ENCODE data around the gene PRKCSH.
"Not testable (repeated sequence)": the region's sequence is repeated elsewhere in the genome, so short reads cannot be mapped to it uniquely, and the experiment has no call there.

Gene PRKCSH

DNA sequence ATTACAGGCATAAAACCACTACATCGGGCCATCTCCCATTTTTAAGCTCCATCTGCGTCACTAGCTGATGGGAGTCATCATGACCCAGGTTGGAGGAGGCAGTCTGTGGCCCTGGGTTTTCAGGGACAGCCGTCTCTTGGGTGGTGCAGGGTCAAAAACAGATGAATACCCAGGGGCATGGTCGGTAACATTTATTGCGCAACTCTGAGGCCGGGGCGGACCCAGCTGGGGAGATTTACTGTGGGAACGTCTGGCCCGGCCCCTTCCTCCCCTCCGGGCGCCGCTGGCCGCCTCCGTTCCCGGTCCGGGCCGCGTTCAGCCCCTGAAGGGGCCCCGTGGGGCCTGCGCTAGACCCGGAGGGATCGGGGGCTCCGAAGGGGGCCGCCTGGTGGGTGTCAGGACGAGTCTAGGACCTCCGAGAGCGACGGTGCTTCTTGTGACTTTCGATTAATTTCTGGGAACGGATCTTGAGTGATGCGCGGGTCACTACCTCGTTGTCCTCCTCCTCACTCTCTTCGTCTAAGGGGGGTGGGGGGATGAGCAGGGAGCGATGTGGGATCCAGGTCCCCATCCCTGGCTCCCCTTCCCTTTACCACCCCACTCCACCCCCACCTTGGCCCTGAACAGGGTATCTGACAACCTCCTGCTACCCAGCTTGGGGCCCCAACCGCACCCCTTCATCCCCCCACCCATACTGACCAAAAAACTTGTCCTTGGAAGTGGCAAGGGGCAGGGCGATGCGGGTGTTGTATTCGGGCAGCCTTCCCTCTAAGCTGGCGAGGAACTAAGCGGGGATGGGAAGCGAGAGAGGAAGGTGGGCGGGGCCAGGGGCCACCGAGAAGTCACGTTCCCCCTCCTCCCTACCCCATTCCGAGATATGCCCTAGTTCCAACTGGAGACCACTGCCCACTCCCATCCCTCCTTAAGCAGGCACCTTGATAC lies 14.7 kb upstream of the PRKCSH start:
- DNase-seq: no peak

DNA sequence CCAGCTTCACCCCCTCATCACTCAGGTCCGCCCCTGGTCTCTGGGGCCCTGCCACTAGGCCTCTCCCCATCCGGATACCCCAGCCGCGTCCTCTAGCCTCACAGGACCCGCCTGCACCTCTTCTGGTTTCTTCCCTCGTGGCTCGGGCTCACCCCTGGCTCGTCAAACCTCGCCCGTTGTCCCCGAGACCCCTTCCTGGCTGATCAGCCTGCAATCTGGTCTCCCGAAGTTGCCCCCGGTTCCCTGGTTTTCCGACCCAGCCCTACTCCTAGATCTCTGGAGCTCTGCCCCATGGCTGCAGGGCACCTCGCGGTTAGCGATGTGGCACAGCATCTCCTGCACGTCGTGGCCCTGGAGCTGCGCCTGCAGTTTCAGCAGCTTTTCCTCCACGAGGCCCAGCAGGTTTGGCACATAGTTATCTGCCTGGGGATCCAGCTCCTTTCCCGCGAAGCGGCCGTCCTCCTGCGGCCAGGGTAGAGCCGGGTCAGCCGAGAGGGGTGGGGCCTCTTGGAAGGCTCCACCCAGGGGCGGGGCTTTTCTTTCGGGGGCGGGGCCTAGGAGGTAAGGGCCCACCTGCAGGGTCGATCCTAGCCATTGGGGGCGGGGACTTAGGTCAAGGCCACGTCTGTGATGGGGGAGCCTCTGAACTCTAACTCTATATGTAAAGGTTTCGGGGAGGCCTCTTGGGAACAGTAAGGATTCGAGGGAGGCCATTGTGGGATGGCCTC lies 13.9 kb upstream of the PRKCSH start:
- DNase-seq: no peak

DNA sequence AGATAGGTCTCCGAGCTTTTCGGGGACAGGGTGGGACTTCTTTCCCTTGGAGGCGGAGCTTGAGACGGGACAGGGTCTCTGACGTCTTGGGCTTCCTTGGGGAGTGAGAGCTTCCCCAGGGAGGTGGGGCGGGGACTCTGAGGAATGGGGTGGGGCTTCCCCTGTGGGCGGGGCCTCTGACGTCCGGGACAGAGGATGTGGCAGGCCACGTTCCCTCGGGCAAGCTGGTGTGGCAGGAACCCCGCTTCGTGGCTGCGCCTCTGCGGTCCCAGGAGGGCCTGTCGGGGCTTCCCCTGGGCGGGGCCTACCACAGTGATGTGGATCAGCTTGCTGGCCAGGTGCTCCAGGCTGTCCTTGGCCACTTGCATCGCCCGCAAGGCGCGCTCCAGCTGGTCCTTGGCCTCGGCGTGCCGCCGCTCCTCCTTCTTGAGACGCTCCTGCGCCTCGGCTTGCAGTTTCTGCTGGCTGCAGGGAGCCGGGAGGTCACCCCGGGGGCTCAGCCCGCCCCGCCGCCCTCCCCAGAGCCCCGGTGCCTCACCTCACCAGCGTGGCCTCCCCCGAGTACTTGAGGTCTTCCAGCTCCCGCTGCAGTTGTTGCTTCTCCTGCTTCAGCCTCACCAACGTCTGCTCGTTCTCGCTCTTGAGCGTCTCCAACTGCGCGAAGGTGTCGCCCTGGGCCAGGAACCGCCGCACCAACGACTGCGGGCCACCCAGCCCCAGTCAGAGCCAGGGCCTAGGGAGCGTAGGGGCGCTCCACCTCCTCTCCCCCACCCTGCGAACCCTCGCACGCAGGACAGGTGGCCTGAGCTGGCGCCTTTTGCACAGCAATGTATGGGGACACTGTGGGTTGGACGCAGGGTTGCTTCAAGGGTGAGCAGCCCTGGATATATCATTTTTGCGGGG lies 13.0 kb upstream of the PRKCSH start:
- peak; percentile 56 for DNase-seq

DNA sequence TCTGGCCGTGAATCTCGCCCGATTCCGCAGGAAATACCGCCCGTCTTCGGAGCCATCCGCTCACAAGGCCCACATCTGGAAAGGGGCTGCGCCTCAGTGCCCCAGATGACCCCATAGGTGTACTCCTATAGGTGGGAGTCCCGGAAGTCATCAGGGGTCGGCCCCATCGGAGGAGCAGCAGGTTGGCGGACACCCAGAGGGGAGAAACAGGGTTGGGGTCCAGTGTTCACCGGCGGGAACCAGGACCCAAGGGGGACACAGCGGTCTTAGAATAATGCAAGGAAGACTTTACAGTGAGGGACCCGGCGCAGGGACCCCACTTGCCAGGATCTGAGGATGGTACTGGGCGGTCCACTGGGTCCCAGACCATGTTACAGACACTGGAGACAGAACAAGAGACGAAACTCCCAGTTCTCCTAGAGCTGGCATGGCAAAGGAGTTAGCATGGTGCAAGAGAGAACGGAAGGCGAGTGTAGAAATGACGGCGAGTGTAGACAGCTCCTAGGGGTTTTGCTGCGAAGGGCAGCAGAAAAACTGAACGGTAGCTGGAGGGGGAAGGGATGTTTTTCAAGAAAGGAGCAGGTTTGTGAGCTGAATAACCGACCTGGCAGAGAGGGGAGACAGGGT lies 12.2 kb upstream of the PRKCSH start:
- no peak for DNase-seq

DNA sequence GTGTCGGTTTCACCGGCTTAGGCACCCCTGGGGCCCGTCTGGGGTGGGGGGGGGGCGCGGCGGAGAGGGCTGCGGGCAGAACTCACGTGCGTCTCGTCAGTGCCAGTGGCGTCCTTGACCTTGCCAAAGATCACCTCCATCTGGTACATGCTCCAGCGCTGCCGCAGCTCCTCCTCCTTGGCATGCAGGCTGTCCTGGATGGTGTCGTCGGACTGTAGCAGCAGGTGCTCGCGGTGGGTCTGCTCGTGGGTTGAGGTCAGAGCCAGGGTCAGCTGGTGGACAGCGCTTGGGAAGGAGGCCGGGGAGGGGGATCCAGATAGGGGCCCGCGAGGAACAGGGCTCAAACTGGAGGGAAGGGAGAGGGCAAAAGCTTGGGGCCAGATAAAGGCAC lies 11.6 kb upstream of the PRKCSH start:
- no peak for DNase-seq

DNA sequence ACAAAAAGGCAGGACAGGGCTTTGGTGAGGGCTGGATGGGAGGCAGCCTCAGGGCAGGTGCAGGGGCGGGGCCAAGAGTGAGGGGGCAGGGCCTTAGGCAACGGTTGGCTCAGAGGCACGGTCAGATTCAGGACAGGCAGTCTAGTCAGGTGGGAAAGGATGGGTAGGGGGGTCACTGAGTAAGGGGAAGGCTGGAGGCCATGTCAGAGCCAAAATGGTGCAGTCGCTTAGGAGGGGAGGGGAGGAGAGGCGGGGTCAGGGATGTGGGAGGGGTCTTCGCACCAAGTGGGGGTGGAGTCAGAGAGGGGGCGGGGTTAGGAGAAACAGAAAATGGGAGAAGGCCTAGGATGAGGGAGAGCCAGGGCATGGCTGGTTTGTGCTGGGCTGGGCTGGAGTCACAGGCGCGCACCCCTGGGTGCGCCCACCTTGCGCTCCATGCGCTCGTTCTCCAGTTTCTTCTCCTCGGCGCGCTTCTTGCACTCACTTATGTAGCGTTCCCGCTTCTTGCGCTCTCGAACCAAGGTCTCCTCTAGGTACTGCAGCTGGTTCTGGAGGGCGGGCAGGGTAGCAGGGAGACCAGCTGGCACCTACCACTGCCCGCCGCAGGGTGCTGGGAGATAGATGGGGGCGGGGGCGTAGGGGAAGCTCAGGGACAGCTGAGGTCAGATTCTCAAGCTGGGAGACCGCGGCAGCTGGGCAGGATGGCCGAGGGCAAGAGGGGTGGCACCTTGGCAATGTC lies 9.5 kb upstream of the PRKCSH start:
- DNase-seq: no peak

DNA sequence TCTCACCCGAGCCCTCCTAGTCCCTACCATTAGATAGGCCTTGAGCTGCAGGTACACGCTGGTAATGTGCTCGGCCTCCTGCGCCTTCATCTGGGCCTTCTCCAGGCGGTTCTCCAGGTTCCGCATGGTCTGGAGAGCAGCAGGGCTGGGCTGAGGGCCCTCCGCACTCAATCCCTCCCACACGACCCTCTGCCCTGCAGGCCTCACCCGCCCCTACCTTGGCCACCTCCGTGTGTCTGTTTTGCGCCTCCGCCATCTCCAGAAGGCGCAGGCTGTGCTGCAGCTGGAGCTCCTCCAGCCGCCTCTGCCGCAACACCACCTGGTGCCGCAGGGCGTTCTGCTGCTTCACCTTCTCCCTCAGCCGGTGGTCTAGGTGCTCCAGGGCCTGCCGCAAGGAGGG lies 8.8 kb upstream of the PRKCSH start:
- DNase-seq: no peak

DNA sequence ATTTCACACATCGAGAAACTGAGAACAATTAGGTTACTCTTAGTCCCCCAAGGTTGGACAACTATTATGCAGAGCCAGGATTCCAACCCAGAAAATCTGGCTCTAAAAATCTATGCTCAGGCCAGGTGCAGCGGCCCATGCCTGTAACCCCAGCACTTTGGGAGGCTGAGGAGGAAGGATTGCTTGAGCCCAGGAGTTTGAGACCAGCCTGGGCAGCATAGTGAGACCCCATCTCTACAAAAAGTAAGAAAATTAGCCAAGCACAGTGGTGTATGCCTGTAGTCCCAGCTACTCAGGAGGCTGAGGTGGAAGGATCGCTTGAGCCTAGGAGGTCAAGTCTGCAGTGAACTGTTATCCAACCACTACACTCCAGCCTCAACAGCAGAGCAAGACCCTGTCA lies 1.9 kb upstream of the PRKCSH start:
- not testable (repeated sequence) for DNase-seq

DNA sequence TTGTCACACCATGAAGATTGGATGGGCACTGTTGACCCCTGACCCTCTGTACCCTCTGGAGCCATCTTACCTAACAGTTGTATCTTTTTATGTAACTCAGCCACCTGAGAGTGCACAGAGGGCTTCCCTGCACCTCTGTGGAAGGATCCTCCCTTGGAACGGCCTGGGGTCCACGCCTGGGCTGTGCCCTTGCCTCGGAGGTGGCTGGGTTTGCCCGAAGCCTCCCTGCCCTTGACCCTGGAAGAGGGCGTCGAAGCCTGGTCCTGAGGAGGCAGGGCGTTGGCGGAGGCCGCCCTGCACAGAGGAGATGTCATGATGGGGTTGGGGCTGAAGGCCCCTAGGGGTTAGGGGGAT lies 755 bp upstream of the PRKCSH start:
- no peak for DNase-seq

DNA sequence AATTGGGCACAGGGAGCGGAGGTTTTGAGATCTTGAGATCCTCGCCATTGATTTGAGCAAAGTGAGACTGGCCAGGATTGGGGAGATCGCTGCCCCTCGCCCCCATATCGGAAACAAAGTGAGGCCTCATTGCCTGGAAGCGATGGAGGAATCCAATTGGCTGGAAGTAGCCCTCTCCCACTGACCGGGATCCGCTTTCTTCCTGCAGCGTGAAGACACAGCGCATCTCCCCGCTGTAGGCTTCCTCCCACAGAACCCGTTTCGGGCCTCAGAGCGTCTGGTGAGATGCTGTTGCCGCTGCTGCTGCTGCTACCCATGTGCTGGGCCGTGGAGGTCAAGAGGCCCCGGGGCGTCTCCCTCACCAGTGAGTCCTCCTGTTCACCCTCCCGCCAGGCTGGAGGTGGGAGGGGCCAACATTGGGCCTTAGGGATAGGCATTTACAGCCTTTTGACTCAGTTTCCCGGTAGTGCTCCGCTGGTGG lies 438 bp downstream of the PRKCSH start:
- DNase-seq: peak; percentile 41 to 52

DNA sequence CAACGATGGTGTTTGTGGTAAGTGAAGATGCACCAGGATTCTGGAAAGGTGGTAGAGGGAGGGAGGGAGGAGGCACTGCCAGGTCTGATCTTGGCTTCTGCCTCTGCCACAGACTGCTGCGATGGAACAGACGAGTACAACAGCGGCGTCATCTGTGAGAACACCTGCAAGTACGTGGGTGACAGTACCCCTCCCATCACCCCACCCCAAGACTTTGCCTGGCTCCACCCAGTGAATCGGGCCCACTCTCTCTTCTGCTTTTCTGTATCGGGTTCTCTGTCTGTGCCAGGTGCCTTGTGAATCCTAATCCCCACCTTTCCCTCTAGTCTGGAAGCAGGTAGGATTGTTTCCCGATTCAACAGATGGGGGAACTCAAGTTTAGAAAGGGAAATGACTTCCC lies 2.5 kb downstream of the PRKCSH start:
- DNase-seq: no peak

DNA sequence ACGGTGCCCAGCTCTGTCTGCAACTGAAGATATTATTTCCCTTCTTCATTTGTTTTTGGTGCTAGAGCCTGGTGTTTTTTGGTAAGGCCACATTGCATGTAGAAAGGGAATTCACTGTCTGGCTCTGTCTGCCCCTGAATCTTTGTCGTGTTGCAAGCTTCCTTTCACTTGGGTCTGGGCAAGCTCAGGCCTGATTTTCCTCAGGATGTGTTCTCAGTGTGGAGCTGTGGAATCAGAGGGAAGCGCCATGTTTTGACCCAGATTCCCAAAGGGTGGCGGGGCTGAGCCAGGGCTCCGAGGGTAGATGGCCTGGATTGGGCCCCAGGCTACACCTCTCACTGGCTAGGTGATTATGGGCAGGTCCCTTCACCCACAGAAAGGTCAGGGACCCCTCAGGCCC lies 8.6 kb downstream of the PRKCSH start:
- DNase-seq: no peak

DNA sequence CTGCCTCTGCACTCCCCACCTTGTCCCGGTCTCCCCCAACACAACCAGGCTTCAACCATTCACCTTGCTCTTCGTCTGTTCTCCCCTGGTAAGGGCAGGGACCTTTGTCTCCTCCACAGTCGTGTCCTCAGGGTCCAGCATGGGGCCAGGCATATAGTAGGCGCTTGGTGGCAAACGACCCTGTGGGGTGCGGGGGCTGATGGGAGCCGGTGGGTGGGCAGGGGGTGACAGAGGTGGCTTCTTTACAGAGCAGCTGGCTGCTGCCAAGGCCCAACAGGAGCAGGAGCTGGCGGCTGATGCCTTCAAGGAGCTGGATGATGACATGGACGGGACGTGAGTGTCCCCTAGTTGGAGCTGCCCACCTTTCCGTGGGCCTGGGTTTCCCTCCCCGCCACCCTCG lies 9.7 kb downstream of the PRKCSH start:
- no peak for DNase-seq

DNA sequence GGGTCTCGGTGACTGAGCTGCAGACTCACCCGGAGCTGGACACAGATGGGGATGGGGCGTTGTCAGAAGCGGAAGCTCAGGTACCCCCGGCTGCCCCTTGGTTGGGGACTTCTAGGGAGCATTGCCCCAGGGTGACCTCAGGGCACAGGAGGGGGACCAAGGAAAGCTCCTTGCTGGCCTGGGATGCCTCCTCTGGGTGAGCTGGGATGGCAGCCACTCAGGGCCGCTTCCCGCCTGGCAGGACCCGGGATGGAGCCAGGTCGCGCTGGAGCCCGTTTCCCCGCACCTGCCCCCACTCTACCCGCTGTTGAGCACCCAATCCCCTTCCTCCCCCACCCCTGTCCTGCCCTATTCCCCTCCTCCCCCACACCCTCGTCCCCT lies 10.8 kb downstream of the PRKCSH start:
- DNase-seq: no peak

DNA sequence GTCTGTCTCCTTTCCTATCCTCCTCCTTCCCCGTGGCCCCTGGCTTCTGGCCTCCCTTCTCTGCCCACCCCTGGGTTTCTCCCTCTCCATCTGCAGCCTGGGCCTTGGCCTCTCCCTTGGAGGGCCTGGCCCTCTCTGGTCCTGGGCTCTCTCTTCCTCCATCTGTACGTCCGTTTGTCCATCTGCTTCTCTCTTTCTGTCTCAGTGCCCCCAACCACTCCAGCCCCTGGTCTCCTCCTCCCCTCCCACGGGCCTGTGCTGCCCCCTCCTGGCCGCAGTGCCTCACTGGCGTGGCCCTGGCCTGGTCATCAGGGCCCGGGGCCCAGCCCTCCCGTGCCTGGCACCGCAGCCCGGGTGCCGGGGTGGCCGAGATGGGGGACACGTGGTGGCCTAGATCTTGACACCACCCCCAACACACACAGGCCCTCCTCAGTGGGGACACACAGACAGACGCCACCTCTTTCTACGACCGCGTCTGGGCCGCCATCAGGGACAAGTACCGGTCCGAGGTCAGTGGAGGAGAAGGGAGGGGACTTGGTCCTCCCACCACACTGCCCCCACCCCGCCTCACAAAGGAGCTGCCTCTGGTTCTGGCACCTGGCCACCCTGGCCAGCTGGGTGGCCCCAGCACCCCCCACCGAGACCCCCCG lies 11.3 kb downstream of the PRKCSH start:
- peak; percentile 25 to 36 for DNase-seq

DNA sequence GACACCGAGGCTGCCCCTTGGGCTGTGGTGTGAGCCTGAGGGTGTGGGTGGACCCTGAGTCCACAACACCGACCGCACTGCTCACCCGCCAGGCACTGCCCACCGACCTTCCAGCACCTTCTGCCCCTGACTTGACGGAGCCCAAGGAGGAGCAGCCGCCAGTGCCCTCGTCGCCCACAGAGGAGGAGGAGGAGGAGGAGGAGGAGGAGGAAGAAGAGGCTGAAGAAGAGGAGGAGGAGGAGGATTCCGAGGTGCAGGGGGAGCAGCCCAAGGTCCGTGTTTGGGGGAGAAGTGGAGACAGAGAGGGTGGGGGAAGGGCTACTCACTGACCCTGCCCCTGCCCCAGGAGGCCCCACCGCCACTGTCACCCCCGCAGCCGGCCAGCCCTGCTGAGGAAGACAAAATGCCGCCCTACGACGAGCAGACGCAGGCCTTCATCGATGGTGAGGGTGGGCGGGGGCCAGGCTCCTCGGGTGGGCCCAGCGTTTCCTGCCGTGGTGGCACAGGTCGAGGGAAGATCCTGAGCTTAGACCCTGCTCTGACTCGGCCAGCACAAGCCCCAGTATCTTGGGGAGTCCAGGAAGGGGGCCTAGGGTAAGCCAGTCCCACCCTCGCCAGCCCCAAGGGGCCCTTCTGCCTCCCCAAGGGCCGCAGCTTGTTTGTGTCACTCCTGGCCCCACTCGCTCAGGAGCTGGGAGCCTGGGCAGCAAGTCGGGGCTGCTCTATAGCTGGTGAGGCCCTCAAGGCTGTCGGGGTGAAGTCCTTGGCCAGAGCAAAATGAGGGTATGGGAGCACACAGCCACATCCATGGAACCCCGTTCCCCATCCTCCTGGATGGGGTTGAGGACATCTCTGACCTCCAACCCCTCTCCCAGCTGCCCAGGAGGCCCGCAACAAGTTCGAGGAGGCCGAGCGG lies 12.2 kb downstream of the PRKCSH start:
- no peak for DNase-seq

DNA sequence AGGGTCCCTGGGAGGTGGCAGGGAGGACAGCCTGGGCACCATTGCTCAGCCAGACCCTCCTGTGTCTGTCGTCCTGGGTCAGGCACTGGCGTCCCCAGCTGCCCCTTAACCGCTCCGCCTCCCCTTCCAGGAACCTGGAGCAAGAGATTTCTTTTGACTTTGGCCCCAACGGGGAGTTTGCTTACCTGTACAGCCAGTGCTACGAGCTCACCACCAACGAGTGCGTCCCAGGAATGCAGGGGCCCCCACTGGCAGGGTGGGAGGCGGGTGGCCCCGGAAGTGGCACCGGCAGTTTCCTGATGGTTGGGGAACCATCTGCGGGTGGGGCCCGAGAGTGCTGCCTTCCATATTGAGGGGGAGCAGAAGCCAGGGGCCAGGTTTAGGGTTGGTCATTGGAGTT lies 13.0 kb downstream of the PRKCSH start:
- no peak for DNase-seq

DNA sequence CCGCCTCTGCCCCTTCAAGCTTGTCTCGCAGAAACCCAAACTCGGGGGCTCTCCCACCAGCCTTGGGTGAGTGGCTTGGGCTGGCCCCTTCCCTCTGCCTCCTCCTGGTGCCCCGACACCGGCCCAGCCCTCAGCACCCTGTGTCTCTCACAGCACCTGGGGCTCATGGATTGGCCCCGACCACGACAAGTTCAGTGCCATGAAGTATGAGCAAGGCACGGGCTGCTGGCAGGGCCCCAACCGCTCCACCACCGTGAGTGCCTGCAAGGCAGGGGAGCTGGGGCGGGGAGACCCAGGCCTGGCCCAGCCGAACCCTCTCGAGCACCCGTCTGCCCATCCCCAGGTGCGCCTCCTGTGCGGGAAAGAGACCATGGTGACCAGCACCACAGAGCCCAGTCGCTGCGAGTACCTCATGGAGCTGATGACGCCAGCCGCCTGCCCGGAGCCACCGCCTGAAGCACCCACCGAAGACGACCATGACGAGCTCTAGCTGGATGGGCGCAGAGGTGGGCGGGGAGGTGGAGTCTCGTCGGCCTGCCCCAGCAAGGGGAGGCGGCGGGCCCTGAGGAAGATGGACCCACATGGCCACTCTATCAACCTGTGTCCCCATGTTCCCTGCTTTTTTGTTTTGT lies 13.6 kb downstream of the PRKCSH start:
- DNase-seq: no peak

DNA sequence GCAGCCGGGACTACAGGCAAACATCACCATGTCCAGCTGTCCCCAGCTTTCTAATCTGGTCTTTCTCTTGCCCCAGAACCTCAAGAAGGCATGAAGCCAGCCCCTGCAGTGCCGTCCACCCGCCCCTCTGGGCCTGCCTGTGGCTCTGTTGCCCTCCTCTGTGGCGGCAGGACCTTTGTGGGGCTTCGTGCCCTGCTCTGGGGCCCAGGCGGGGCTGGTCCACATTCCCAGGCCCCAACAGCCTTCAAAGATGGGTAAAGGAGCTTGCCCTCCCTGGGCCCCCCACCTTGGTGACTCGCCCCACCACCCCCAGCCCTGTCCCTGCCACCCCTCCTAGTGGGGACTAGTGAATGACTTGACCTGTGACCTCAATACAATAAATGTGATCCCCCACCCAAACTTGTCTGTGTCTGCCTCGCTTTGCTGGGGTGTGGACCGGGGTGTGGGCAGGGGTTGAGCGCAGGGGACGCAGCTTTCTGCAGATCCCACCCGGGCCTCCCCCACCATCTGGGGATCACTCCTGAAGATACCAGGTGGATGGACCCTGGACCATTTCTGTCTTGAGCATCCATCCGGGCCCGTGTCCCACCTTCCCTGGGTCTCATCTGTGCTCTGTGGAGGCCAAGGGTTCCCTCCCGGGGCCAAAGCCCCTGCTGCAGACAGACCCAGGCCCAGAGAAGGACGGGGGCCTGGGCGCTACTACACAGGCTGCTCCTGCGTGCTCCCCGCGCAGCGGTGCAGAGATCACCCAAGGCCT lies 15.3 kb downstream of the PRKCSH start:
- DNase-seq: no peak

Measured in inflammatory macrophage (primary cell).